WI38 (cell line): ENCODE results near the gene MORN3.

Source experiments
- H3K4me3 ChIP-seq: 2 replicates; pipeline ENCODE4 v1.5.1; 2011; ENCODE audit warnings: low read depth, mild to moderate bottlenecking, control low read depth, low read length
- CTCF ChIP-seq: IDR thresholded peaks from 2 replicates; pipeline ENCODE4 v1.5.1; 2012; ENCODE audit warnings: low read depth, mild to moderate bottlenecking, control low read depth, low read length

MORN3 gene

GRCh38 chr12:121657305-121658008 is 12.0 kb downstream of the MORN3 start:
- no peak overlapping the region for H3K4me3 ChIP-seq
- TF ChIP-seq CTCF, result no peak

- TF ChIP-seq CTCF, result no peak
- H3K4me3 ChIP-seq, result no peak overlapping the region
These were observed 13.3 kb downstream of the MORN3 start for GRCh38 chr12:121656122-121656521.

GRCh38 chr12:121653999-121654398 is 15.5 kb downstream of the MORN3 start:
- no peak overlapping the region for H3K4me3 ChIP-seq
- TF ChIP-seq CTCF, result no peak

GRCh38 chr12:121652767-121653497 is 16.5 kb downstream of the MORN3 start:
- TF ChIP-seq CTCF, result no peak

GRCh38 chr12:121651320-121651719 is 18.1 kb downstream of the MORN3 start:
- no peak overlapping the region for H3K4me3 ChIP-seq
- no peak for TF ChIP-seq CTCF

More at GRCh38 chr12:121652767-121653497, 16.5 kb downstream of the MORN3 start:
- no peak overlapping the region for H3K4me3 ChIP-seq

- H3K4me3 ChIP-seq, result no peak overlapping the region
- TF ChIP-seq CTCF, result no peak
These were observed 19.6 kb downstream of the MORN3 start for GRCh38 chr12:121649819-121650353.

- no peak overlapping the region for H3K4me3 ChIP-seq
- TF ChIP-seq CTCF, result no peak
These were observed 20.1 kb downstream of the MORN3 start for GRCh38 chr12:121649322-121649721.
